Keratinocyte (primary cell): Measurements from ENCODE around the gene GPR31.

Experiments used
- CTCF ChIP-seq, 3 experiments: IDR thresholded peaks in 1 of 3; conservative IDR thresholded peaks in 1 of 3; optimal IDR thresholded peaks in 1 of 3; 2 replicates in 2 of 3; 3 replicates in 1 of 3; pipeline versions ENCODE3 to v1.5.1; 2011; ENCODE audit warnings: low read length in 3 of 3, mild to moderate bottlenecking in 3 of 3, moderate library complexity in 2 of 3, control low read depth in 1 of 3, inconsistent platforms in 1 of 3; ENCODE audit not compliant: insufficient read depth in 2 of 3; ENCODE audit errors: extremely low read depth in 1 of 3
- EZH2 ChIP-seq: IDR thresholded peaks from one replicate; pipeline ENCODE4 v1.6.1; 2012; ENCODE audit warnings: inconsistent platforms, mild to moderate bottlenecking, low read length, moderate library complexity

GRCh38 chr6:167125855-167126349 is 31.9 kb downstream of the GPR31 start:
- TF ChIP-seq CTCF (optimal IDR thresholded peaks at IDR 0.05 in 1 of 3, IDR thresholded peaks at IDR 0.05 in 1 of 3, conservative IDR thresholded peaks at IDR 0.05 in 1 of 3; ENCODE audit: extremely low read depth in 1 of 3, insufficient read depth in 2 of 3, low read length in 3 of 3) (no peak), EZH2 (no peak)
